ENCODE measurements around the gene TBK1. TPM values are rescaled to one million over a fixed set of nuclear protein-coding genes. Genes with fewer than 3 reads are reported as not detected.

Gene TBK1
- total RNA-seq, 1 donor, result 36.2 TPM

DNA sequence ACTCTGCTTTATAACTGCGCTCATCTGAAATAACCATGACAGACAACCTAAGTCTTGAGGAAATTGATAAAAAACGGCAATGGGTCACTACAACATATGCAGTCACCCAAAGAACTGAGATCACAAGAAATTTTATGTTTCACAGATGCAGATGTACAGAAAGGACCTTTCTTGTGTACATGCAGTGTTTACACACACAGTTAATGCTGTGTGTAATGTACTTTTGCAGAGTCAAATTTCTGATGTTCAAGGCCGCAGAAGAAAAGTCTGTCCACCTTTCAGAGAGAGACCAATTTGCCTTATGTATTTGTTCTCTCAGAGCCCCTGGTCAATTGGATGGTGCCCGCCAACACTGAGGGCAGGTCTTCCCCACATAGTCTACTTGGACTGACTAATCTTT, 23.0 kb upstream of the TBK1 start:
- no peak overlapping the region for H3K4me3 ChIP-seq (ENCODE audit: insufficient read depth, low read length)
- peaks cover 94% of the 10 kb centered on the region for H3K36me3 ChIP-seq (ENCODE audit: insufficient read depth, low read length)
- H3K4me2 ChIP-seq (ENCODE audit: insufficient read depth, low read length), result no peak overlapping the region
- no peak overlapping the region for H3K27ac ChIP-seq (ENCODE audit: low read depth, low read length)
- no peaks in the 10 kb centered on the region for H3K27me3 ChIP-seq (ENCODE audit: insufficient read depth, low read length)
- H2AFZ ChIP-seq (ENCODE audit: low read length), result no peak overlapping the region
- peaks cover 5% of the 10 kb centered on the region for H3K79me2 ChIP-seq (ENCODE audit: insufficient read depth, low read length)
- H3K9me3 ChIP-seq (ENCODE audit: low read depth, low read length), result no peaks in the 10 kb centered on the region
- no peaks in the 10 kb centered on the region for H4K20me1 ChIP-seq (ENCODE audit: insufficient read depth, low read length)
- TF ChIP-seq, protein P1, sequence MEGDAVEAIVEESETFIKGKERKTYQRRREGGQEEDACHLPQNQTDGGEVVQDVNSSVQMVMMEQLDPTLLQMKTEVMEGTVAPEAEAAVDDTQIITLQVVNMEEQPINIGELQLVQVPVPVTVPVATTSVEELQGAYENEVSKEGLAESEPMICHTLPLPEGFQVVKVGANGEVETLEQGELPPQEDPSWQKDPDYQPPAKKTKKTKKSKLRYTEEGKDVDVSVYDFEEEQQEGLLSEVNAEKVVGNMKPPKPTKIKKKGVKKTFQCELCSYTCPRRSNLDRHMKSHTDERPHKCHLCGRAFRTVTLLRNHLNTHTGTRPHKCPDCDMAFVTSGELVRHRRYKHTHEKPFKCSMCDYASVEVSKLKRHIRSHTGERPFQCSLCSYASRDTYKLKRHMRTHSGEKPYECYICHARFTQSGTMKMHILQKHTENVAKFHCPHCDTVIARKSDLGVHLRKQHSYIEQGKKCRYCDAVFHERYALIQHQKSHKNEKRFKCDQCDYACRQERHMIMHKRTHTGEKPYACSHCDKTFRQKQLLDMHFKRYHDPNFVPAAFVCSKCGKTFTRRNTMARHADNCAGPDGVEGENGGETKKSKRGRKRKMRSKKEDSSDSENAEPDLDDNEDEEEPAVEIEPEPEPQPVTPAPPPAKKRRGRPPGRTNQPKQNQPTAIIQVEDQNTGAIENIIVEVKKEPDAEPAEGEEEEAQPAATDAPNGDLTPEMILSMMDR (IDR thresholded peaks at IDR 0.05; ENCODE audit: extremely low read depth, low read depth, low read length), result no peak
- DNase-seq (ENCODE audit: insufficient read length, low spot score, missing footprints), result no peak
- H3K4me1 ChIP-seq (ENCODE audit: insufficient read depth, low read length), result no peaks in the 10 kb centered on the region

DNA sequence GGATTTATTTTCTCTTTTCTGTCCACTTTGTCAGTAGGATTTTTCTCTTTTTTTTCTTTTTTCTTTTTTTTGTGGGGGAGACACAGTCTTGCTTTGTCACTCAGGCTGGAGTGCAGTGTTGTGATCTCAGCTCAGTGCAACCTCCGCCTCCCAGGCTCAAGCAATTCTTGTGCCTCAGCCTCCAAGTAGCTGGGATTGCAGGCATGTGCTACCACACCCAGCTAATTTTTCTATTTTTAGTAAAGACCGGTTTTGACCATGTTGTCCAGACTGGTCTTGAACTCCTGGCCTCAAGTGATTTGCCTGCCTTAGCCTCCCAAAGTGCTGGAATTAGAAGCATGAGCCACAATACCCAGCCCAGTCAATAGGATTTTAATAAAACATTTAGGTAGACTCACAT, 21.0 kb upstream of the TBK1 start:
- Histone ChIP-seq H3K4me2 (ENCODE audit: insufficient read depth, low read length) (no peak overlapping the region), H3K27ac (ENCODE audit: low read depth, low read length) (no peak overlapping the region), H3K36me3 (ENCODE audit: insufficient read depth, low read length) (peaks cover 92% of the 10 kb centered on the region), H3K4me3 (ENCODE audit: insufficient read depth, low read length) (no peak overlapping the region), H3K4me1 (ENCODE audit: insufficient read depth, low read length) (no peaks in the 10 kb centered on the region), H3K27me3 (ENCODE audit: insufficient read depth, low read length) (no peaks in the 10 kb centered on the region), H2AFZ (ENCODE audit: low read length) (no peak overlapping the region), H3K9me3 (ENCODE audit: low read depth, low read length) (no peaks in the 10 kb centered on the region), H4K20me1 (ENCODE audit: insufficient read depth, low read length) (no peaks in the 10 kb centered on the region), H3K79me2 (ENCODE audit: insufficient read depth, low read length) (peaks cover 6% of the 10 kb centered on the region)
- no peak for DNase-seq (ENCODE audit: insufficient read length, low spot score, missing footprints)
- TF ChIP-seq, protein P1 (IDR thresholded peaks at IDR 0.05; ENCODE audit: extremely low read depth, low read depth, low read length), result no peak

DNA sequence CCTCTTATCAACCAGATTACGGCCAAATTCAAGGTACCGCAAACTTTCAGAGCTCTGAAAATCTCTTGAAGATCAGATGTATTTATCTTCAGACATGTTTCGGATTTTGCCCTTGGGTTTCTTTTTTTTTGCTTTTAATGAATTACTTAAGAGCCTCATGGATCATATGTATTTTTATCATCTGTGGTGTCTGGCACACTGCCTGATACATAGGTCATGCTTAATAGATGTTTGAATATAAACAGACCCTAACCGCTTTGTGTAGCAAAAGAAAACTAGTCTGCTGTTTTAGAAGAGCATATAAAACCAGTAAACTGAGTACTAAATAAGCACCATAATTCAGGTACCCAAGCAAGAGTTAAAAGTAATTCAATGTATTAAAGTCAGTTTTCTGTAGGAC, 20.1 kb upstream of the TBK1 start:
- Histone ChIP-seq H3K79me2 (ENCODE audit: insufficient read depth, low read length) (peaks cover 6% of the 10 kb centered on the region), H3K36me3 (ENCODE audit: insufficient read depth, low read length) (peaks cover 92% of the 10 kb centered on the region)
- TF ChIP-seq, protein P1 (IDR thresholded peaks at IDR 0.05; ENCODE audit: extremely low read depth, low read depth, low read length), result no peak

DNA sequence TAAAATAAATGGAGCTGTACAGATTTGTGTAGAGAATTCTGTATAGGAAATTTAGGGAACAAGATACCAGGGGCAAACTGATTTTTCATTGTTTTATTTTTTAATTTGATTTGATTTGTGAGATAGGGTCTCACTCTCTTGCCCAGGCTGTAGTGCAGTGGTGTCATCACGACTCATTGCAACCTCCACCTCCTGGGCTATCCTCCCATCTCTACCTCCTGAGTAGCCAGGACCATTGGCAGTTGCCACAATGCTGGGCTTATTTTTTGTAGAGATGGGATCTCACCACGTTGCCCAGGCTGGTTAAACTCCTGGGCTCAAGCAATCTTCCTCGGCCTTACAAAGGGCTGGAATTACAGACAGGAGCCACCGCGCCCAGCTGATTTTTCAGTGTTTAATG, 18.0 kb upstream of the TBK1 start:
- Histone ChIP-seq H4K20me1 (ENCODE audit: insufficient read depth, low read length) (no peaks in the 10 kb centered on the region), H3K4me2 (ENCODE audit: insufficient read depth, low read length) (no peak overlapping the region), H3K27ac (ENCODE audit: low read depth, low read length) (no peak overlapping the region), H3K27me3 (ENCODE audit: insufficient read depth, low read length) (no peaks in the 10 kb centered on the region), H3K79me2 (ENCODE audit: insufficient read depth, low read length) (peaks cover 8% of the 10 kb centered on the region), H3K9me3 (ENCODE audit: low read depth, low read length) (no peaks in the 10 kb centered on the region), H3K4me3 (ENCODE audit: insufficient read depth, low read length) (no peak overlapping the region), H3K4me1 (ENCODE audit: insufficient read depth, low read length) (no peaks in the 10 kb centered on the region), H2AFZ (ENCODE audit: low read length) (no peak overlapping the region), H3K36me3 (ENCODE audit: insufficient read depth, low read length) (peaks cover 96% of the 10 kb centered on the region)
- TF ChIP-seq, protein P1 (IDR thresholded peaks at IDR 0.05; ENCODE audit: extremely low read depth, low read depth, low read length), result no peak
- no peak for DNase-seq (ENCODE audit: insufficient read length, low spot score, missing footprints)

More for the DNA sequence above, 20.1 kb upstream of the TBK1 start:
- Histone ChIP-seq H2AFZ (ENCODE audit: low read length) (no peak overlapping the region), H3K4me1 (ENCODE audit: insufficient read depth, low read length) (no peaks in the 10 kb centered on the region), H3K27me3 (ENCODE audit: insufficient read depth, low read length) (no peaks in the 10 kb centered on the region), H4K20me1 (ENCODE audit: insufficient read depth, low read length) (no peaks in the 10 kb centered on the region), H3K27ac (ENCODE audit: low read depth, low read length) (no peak overlapping the region), H3K9me3 (ENCODE audit: low read depth, low read length) (no peaks in the 10 kb centered on the region), H3K4me3 (ENCODE audit: insufficient read depth, low read length) (no peak overlapping the region), H3K4me2 (ENCODE audit: insufficient read depth, low read length) (no peak overlapping the region)
- DNase-seq (ENCODE audit: insufficient read length, low spot score, missing footprints), result no peak

All from osteoblast (primary cell).